ENCODE results near the gene RP9. TPM values are rescaled to one million over a fixed set of nuclear protein-coding genes. Genes with fewer than 3 reads are reported as not detected.

RP9 gene
- total and polyA plus RNA-seq, 2 of the 13 experiments (the other 11 are each of a cell fraction or from before 2014, with no cell fraction given): 14.2 to 18.6 TPM

GRCh38 chr7:33062023-33062781 is 47.0 kb downstream of the RP9 start, which contains the start of gene NT5C3A (continued):
- TF ChIP-seq SMAD3 (CRISPR knock-in tag; IDR thresholded peaks at IDR 0.05) (no peak), ETV6 (CRISPR knock-in tag; conservative IDR thresholded peaks at IDR 0.05) (peak; percentile 73; the same call in 1 of the 2 replicates), JUND (CRISPR knock-in tag; IDR thresholded peaks at IDR 0.05) (0 out of 2 replicates have a peak, but pooled peaks have one; percentile 7), ZFP37 (CRISPR knock-in tag; IDR thresholded peaks at IDR 0.05; ENCODE audit: borderline replicate concordance) (no peak; the same call in 1 of the 2 replicates), ZNF598 (CRISPR knock-in tag; IDR thresholded peaks at IDR 0.05; ENCODE audit: borderline replicate concordance) (no peak), NPAS2 (CRISPR knock-in tag; IDR thresholded peaks at IDR 0.05; ENCODE audit: borderline replicate concordance) (no peak), WIZ (CRISPR knock-in tag; IDR thresholded peaks at IDR 0.05) (no peak), JUNB (CRISPR knock-in tag; IDR thresholded peaks at IDR 0.05; ENCODE audit: borderline replicate concordance) (no peak), ZBTB40 (IDR thresholded peaks at IDR 0.05) (no peak), ZBTB40 (CRISPR knock-in tag; IDR thresholded peaks at IDR 0.05) (0 out of 2 replicates have a peak, but pooled peaks have one; percentile 45), ZNF672 (CRISPR knock-in tag; IDR thresholded peaks at IDR 0.05) (no peak), ZC3H4 (CRISPR knock-in tag; IDR thresholded peaks at IDR 0.05; ENCODE audit: borderline replicate concordance) (peak; percentile 9; the same call in 1 of the 2 replicates), ZNF639 (CRISPR knock-in tag; conservative IDR thresholded peaks at IDR 0.05) (no peak), SP140L (CRISPR knock-in tag; IDR thresholded peaks at IDR 0.05; ENCODE audit: borderline replicate concordance) (peak; percentile 44; the same call in 1 of the 2 replicates)
- TF ChIP-seq, protein P1, sequence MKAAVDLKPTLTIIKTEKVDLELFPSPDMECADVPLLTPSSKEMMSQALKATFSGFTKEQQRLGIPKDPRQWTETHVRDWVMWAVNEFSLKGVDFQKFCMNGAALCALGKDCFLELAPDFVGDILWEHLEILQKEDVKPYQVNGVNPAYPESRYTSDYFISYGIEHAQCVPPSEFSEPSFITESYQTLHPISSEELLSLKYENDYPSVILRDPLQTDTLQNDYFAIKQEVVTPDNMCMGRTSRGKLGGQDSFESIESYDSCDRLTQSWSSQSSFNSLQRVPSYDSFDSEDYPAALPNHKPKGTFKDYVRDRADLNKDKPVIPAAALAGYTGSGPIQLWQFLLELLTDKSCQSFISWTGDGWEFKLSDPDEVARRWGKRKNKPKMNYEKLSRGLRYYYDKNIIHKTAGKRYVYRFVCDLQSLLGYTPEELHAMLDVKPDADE (CRISPR knock-in tag; IDR thresholded peaks at IDR 0.05): no peak; the same call in 1 of the 2 replicates
- TF ChIP-seq, protein P2, sequence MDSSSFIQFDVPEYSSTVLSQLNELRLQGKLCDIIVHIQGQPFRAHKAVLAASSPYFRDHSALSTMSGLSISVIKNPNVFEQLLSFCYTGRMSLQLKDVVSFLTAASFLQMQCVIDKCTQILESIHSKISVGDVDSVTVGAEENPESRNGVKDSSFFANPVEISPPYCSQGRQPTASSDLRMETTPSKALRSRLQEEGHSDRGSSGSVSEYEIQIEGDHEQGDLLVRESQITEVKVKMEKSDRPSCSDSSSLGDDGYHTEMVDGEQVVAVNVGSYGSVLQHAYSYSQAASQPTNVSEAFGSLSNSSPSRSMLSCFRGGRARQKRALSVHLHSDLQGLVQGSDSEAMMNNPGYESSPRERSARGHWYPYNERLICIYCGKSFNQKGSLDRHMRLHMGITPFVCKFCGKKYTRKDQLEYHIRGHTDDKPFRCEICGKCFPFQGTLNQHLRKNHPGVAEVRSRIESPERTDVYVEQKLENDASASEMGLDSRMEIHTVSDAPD (CRISPR knock-in tag; IDR thresholded peaks at IDR 0.05): peak; percentile 32; the same call in 1 of the 2 replicates
